ENCODE data around the gene CDH4. TPM values are rescaled to one million over a fixed set of nuclear protein-coding genes. Genes with fewer than 3 reads are reported as not detected.

The CDH4 gene
- total RNA-seq, 4 donors from 2014 or later = 0.71 to 4.2 (median 2.9) TPM

GRCh38 chr20:61454053-61454452 is 202.0 kb downstream of the CDH4 start:
- peak in 1 of 2 donors; percentile 83 for DNase-seq (ENCODE audit: low spot score in 2 of 2)
- intact Hi-C loops (cut with DNase I; ENCODE audit: low total_unique reads) = no loop called here
- no peak for TF ChIP-seq POLR2A (IDR thresholded peaks at IDR 0.05)
- TF ChIP-seq, protein P1, sequence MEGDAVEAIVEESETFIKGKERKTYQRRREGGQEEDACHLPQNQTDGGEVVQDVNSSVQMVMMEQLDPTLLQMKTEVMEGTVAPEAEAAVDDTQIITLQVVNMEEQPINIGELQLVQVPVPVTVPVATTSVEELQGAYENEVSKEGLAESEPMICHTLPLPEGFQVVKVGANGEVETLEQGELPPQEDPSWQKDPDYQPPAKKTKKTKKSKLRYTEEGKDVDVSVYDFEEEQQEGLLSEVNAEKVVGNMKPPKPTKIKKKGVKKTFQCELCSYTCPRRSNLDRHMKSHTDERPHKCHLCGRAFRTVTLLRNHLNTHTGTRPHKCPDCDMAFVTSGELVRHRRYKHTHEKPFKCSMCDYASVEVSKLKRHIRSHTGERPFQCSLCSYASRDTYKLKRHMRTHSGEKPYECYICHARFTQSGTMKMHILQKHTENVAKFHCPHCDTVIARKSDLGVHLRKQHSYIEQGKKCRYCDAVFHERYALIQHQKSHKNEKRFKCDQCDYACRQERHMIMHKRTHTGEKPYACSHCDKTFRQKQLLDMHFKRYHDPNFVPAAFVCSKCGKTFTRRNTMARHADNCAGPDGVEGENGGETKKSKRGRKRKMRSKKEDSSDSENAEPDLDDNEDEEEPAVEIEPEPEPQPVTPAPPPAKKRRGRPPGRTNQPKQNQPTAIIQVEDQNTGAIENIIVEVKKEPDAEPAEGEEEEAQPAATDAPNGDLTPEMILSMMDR (IDR thresholded peaks at IDR 0.05) = no peak
- 82 to 88% methylated on average over 9 of the region's 9 CpGs for WGBS, 2 donors
- H3K4me3 ChIP-seq (ENCODE audit: low read depth, poor library complexity, severe bottlenecking) = no peak overlapping the region

GRCh38 chr20:61455508-61456215 is 203.6 kb downstream of the CDH4 start:
- WGBS, 2 donors = 86 to 90% methylated on average over 6 of the region's 6 CpGs
- intact Hi-C loops (cut with DNase I; ENCODE audit: low total_unique reads) = no loop called here
- DNase-seq (ENCODE audit: low spot score in 2 of 2) = peak in 1 of 2 donors; percentile 66
- TF ChIP-seq, protein P1 (IDR thresholded peaks at IDR 0.05) = no peak
- no peak for TF ChIP-seq POLR2A (IDR thresholded peaks at IDR 0.05)
- no peak overlapping the region for H3K4me3 ChIP-seq (ENCODE audit: low read depth, poor library complexity, severe bottlenecking)

GRCh38 chr20:61457725-61458124 is 205.7 kb downstream of the CDH4 start:
- WGBS, 2 donors = 93 to 94% methylated on average over 4 of the region's 4 CpGs
- TF ChIP-seq POLR2A (IDR thresholded peaks at IDR 0.05) = no peak
- TF ChIP-seq, protein P1 (IDR thresholded peaks at IDR 0.05) = no peak
- intact Hi-C loops (cut with DNase I; ENCODE audit: low total_unique reads) = no loop called here
- H3K4me3 ChIP-seq (ENCODE audit: low read depth, poor library complexity, severe bottlenecking) = no peak overlapping the region
- peak in 1 of 2 donors; percentile 28 for DNase-seq (ENCODE audit: low spot score in 2 of 2)

DNA sequence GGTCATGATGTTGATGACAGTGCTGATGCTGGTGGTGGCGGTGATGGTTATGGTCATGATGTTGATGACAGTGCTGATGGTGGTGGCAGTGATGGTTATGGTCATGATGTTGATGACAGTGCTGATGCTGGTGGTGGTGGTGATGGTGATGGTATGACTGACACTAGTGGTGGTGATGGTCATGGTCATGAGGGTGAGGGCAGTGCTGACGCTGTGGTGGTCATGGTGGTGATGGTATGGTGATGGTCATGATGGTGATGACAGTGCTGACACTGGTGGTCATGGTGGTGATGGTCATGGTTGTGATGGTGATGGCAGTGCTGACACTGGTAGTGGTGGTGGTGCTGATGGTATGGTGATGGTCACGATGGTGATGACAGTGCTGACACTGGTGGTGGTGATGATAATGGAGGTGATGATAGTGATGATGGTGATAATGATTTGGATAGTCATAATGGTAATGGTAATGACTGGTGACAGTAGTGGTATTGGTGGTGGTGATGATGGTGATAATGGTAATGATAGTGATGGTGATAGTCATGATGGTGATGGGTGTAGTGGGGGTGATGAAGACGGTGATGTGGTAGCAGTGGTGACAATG is 206.2 kb downstream of the CDH4 start:
- intact Hi-C loops (cut with DNase I; ENCODE audit: low total_unique reads) = no loop called here
- no peak overlapping the region for H3K4me3 ChIP-seq (ENCODE audit: low read depth, poor library complexity, severe bottlenecking)
- no peak for TF ChIP-seq POLR2A (IDR thresholded peaks at IDR 0.05)
- TF ChIP-seq, protein P1 (IDR thresholded peaks at IDR 0.05) = peak in 1 of 3 donors; percentile 22
- no peak for DNase-seq (ENCODE audit: low spot score in 2 of 2)
- WGBS, 2 donors = 87 to 91% methylated on average over 4 of the region's 4 CpGs

GRCh38 chr20:61459266-61459665 is 207.2 kb downstream of the CDH4 start:
- intact Hi-C loops (cut with DNase I; ENCODE audit: low total_unique reads) = no loop called here
- 87 to 90% methylated on average over 6 to 7 of the region's 7 CpGs for WGBS, 2 donors
- H3K4me3 ChIP-seq (ENCODE audit: low read depth, poor library complexity, severe bottlenecking) = no peak overlapping the region
- TF ChIP-seq, protein P1 (IDR thresholded peaks at IDR 0.05) = no peak
- TF ChIP-seq POLR2A (IDR thresholded peaks at IDR 0.05) = no peak
- peak in 1 of 2 donors; percentile 62 for DNase-seq (ENCODE audit: low spot score in 2 of 2)
